ENCODE measurements around the gene EGLN3.
"Not testable (repeated sequence)": the region's sequence is repeated elsewhere in the genome, so short reads cannot be mapped to it uniquely, and the experiment has no call there.

The EGLN3 gene

DNA sequence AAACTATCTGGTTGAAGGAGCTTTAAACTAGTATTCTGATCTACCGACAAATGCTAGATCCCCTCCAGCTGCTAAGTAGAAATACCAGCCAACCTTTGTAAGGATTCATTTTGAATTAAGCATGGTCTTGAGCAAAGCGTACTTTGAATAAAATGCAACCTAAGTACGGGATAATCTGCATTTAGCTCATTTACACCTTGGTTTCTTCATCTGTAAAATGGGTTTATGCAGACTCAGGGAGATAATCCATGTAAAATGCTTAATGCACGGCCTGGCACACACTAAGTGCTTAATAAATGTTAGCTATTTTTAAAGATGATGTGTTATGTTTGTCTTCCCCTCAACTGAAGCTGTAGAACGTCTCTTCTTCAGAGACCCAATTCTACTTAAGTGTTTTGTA is 15.9 kb downstream of the EGLN3 start:
- no peak for DNase-seq (ENCODE audit: low spot score)

- DNase-seq (ENCODE audit: low spot score), result no peak
Observed at GRCh38 chr14:33934043-33934750, 16.7 kb downstream of the EGLN3 start.

- DNase-seq (ENCODE audit: low spot score), result no peak
Observed at GRCh38 chr14:33933386-33933933, 17.4 kb downstream of the EGLN3 start.

- DNase-seq (ENCODE audit: low spot score), result no peak
Observed at GRCh38 chr14:33932576-33933345, 18.1 kb downstream of the EGLN3 start.

GRCh38 chr14:33932033-33932432 is 18.8 kb downstream of the EGLN3 start:
- DNase-seq (ENCODE audit: low spot score), result no peak

DNA sequence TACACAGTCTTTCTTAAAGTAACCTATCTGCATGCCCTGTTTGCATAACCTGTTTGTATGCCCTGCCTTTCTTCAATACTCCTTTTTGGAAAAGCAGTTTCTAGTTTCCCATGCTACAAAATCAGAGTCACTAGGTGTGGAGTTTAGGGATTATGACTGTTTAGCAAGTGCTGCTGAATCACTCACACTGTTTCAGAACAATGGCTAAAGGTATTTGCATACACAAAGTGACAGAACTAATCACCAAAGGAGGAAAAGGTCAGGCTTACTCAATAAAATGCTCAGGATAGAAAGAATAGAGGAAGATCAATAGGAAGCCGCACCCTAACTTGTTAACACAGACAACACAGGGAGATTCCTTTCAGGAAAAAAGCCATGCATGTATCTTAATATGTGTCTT is 19.4 kb downstream of the EGLN3 start:
- DNase-seq (ENCODE audit: low spot score), result no peak

DNA sequence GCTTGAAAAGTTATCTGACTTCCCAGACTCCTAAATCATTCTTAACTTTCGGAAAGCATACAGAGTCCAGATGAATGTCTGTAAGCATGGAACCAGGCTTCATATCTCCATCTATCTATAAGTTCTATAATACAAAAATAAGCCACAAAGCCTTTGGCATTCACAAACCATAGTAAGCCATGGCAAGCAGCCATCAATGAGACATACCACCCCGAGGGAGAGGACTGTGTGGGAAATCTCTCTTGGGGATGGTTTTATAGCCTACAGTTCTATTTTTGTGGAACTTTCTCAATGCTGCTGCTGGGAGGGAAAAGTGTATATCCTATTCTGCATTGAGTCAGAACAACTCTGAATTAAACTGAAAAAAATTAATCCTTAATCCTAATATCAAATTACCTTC is 20.4 kb downstream of the EGLN3 start:
- DNase-seq (ENCODE audit: low spot score), result no peak

DNA sequence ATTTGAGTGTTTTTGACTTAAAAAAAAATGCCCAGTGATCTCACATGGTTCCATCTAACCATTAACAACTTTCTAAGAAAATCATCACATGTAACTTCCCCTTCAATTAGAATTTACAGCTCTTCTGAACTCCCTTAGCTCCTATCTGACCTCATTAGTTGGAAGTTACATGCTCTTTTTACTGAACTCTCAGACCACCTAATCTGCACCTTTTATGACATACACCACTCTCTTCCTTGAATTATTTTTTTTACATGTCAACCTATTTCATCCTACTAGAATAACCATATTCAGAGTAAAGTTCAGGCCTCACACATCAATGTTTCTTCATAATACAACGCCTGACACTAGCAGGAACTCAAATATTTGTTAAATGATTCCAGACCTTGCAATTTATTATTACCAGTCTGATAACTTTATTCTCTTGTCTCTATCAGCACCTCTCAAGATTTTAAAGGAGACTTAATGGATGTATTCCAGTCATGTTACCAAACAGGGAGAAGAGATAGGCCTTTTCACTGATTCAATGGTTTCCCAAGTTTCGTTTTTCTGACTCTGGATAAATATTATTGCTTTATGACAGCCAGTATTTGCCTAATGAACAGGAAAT is 21.0 kb downstream of the EGLN3 start:
- DNase-seq (ENCODE audit: low spot score), result no peak

DNA sequence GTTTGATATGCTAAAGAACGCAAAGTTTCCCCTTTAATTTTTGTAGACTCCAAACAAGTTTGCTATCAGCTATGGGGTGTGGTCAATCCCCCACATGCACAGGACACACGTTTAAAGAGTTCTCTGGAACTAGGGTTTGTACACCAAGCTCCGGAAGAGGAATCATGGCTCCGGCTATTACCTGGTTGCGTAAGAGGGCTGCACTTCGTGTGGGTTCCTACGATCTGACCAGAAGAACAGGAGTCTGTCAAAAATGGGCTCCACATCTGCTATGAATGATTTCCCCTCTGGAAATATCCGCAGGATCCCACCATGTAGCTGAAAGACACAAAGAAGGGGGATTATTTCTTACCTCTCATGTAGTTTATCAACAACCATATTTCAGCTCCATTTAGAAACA is 22.0 kb downstream of the EGLN3 start:
- DNase-seq (ENCODE audit: low spot score), result no peak

GRCh38 chr14:33927944-33928343 is 22.9 kb downstream of the EGLN3 start:
- no peak for DNase-seq (ENCODE audit: low spot score)

GRCh38 chr14:33926967-33927366 is 23.9 kb downstream of the EGLN3 start:
- not testable (repeated sequence) for DNase-seq (ENCODE audit: low spot score)

GRCh38 chr14:33925946-33926345 is 24.9 kb downstream of the EGLN3 start:
- no peak for DNase-seq (ENCODE audit: low spot score)

DNA sequence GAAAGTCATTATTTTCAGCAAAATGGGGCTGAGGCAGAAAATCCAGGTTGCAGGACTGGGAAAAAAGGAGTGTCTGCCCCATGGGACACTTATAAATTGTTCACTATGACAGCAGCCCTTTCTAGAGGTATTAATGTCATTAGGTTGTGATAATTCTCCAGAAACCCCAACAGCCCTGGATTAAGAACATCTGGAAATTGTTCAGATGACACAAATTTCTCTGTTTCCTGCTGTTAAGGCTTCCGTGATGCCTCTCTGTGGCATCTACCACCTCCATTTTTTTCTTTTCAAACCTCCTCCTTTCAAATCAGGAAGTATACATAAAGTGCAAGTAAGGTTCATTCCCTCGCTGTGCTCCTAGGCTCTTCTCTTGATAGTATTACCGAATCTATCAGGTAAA is 25.6 kb downstream of the EGLN3 start:
- no peak for DNase-seq (ENCODE audit: low spot score)

DNA sequence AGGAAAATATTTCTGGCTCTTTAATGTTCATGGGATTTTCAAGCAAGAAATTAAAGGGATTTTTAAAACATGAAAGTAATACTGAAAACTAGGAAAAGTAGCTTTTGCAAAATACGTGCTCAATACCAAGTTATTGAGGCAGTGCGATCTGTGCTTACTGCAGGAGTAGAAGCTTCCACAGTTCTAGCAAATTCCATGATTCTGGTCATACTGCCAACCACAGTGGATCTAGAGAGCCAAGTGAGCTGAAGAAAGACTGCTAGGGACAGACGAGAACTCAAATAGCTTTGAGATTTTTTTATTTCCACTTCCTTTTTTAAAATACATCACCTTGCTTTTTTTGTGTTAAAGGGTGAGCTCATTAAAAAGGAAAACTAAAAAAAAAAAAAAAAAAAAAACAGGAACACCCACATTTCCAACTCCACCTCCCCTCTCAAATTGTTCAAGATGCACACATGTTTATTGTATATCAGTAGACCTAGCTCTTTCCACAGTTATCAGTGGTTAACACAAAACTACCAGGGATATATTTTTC is 26.2 kb downstream of the EGLN3 start:
- DNase-seq (ENCODE audit: low spot score), result no peak

GRCh38 chr14:33922125-33922524 is 28.7 kb downstream of the EGLN3 start:
- no peak for DNase-seq (ENCODE audit: low spot score)

DNA sequence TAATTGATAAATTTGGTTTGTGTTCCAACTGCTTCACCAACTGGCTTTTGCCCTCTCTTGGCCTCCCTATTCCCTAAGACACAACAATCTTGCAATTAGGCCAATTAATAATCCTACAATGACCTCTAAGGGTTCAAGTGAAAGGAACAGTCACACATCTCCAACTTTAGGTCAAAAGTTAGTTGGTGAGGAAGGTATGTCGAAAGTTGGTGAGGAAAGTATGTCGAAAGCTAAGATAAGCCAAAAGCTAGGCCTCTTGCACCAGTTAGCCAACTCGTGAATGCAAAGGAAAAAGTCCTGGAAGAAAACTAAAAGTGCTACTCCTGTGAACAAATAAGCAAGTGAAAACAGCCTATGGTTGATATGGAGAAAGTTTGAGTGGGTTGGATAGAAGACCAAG is 32.6 kb downstream of the EGLN3 start:
- no peak for DNase-seq (ENCODE audit: low spot score)

GRCh38 chr14:33917661-33918060 is 33.2 kb downstream of the EGLN3 start:
- DNase-seq (ENCODE audit: low spot score), result no peak

GRCh38 chr14:33916663-33917565 is 34.0 kb downstream of the EGLN3 start:
- DNase-seq (ENCODE audit: low spot score), result no peak

GRCh38 chr14:33915682-33916081 is 35.2 kb downstream of the EGLN3 start:
- DNase-seq (ENCODE audit: low spot score), result no peak

DNA sequence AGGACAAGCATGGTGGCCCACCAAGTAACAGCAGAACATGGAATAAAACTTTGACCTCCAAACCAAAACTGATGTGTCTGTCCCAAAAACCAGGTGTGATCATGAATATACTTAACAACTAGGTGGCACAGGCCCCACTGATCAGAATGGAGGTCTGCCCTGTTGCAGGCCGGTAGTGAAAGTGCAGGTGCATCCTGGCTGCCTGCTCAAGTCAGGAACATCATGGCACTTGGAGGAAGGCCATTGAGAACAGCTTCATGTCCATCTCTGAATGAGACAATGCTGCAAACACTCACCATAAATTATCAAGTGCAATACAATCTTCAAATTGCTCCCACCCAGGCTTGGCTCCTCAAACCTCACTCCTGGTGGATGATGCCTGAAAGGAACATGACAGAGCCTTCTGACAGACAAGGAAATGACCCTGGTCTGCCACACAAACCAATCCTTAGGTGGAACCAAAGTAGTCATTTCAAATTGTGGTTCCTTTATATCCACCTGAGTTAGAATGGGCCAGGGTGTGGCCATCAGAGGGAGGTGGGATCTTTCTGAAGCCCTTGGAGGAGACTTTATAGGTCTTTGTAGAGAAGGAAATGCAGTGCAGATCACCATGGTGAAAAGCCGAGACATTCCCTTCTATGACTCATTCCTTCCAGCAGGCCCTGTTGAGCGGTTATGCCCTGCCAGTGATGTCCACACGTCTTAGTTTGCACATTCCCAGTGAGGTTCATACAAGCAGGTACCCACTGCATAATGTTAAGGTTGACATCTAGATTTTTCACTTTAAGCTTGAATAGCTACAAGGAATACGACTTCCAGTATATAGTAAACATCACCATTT is 36.0 kb downstream of the EGLN3 start:
- no peak for DNase-seq (ENCODE audit: low spot score)

DNA sequence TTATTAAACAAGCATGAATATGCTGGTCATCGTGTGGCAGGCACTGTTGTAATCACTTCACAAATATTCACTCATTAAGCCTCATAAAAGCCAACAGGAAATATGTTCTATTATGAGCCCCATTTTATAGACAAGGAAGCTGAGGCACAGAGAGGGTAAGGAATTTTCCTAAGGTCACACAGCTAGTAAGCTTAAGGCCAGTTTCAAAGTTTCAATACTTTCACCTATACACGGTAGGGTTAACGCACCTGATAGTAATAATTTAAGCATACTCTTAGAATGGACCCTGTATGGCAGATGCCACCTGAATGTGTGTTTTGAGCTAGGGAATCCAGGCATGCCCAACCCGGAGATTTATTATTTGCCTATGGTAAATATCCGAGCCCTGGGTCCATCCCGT is 39.8 kb downstream of the EGLN3 start:
- DNase-seq (ENCODE audit: low spot score), result no peak
